T-cell (primary cell): ENCODE measurements around the gene TP63. TPM values are rescaled to one million over a fixed set of nuclear protein-coding genes. Genes with fewer than 3 reads are reported as not detected.

Source experiments
- ATAC-seq, 4 experiments: fragments of 200-7000 bp in 3 of 4; fragments of 150-1000 bp in 1 of 4; cut with Tn5 transposase; replicated peaks in 1 of 4; 1 replicate in 3 of 4; 2 replicates in 1 of 4; pipeline ENCODE4 v1.10.0; 2021; ENCODE audit warnings: moderate library complexity in 3 of 4, mild to moderate bottlenecking in 2 of 4, moderate number of reproducible peaks in 1 of 4
- CTCF ChIA-PET, 2 donors: fragments of 300-600 bp; sonication (Branson Sonifier 250); formaldehyde crosslinking; loops; one replicate each; lab custom pipeline; 2022; ENCODE audit warnings: antibody characterized with exemption in 2 of 2; lab: Charles Lee
- POLR2A ChIA-PET, 2 donors: fragments of 300-600 bp; sonication (Branson Sonifier 250); formaldehyde crosslinking; loops; one replicate each; lab custom pipeline; 2022; ENCODE audit warnings: antibody characterized with exemption in 2 of 2; lab: Charles Lee
- DNase-seq, 35 experiments: peaks; one replicate each; pipeline versions ENCODE4 v3.0.0 to v3.0.0-alpha.2; 2013 to 2023
- H3K27ac ChIP-seq: one replicate; pipeline ENCODE4 v1.5.1; 2013; ENCODE audit warnings: low read length
- H3K27me3 ChIP-seq, 2 experiments: replicated peaks in 1 of 2; 1 replicate in 1 of 2; 2 replicates in 1 of 2; pipeline versions ENCODE4 v1.6.1 to v1.7.0; 2013; ENCODE audit warnings: low read length in 1 of 2, mixed read lengths in 1 of 2; ENCODE audit not compliant: control insufficient read depth in 2 of 2, insufficient read depth in 2 of 2; ENCODE audit errors: extremely low read depth in 1 of 2
- H3K36me3 ChIP-seq, 2 donors: 1 replicate in 1 of 2; 2 replicates in 1 of 2; pipeline versions ENCODE4 v1.6.1 to v1.7.0; 2013; ENCODE audit warnings: low read length in 1 of 2; ENCODE audit not compliant: control insufficient read depth in 2 of 2, insufficient read depth in 1 of 2; ENCODE audit errors: extremely low read depth in 1 of 2
- H3K4me1 ChIP-seq, 2 experiments: 1 replicate in 1 of 2; 2 replicates in 1 of 2; pipeline versions ENCODE4 v1.6.1 to v1.7.0; 2013; ENCODE audit warnings: low read length in 2 of 2, mixed read lengths in 1 of 2; ENCODE audit not compliant: insufficient read depth in 2 of 2, control insufficient read depth in 1 of 2; ENCODE audit errors: extremely low read depth in 1 of 2
- H3K4me3 ChIP-seq, 2 donors: 1 replicate in 1 of 2; 2 replicates in 1 of 2; pipeline versions ENCODE4 v1.5.1 to v1.7.0; 2013; ENCODE audit warnings: mild to moderate bottlenecking in 2 of 2, low read length in 1 of 2, moderate library complexity in 1 of 2; ENCODE audit not compliant: control insufficient read depth in 1 of 2; ENCODE audit errors: extremely low read depth in 1 of 2
- H3K9me3 ChIP-seq: 2 replicates; pipeline ENCODE4 v1.7.0; 2013
- H3K27ac Mint-ChIP-seq, 2 donors: one replicate each; pipeline ENCODE4 v1.8.0; 2020 to 2021; ENCODE audit warnings: mild to moderate bottlenecking in 2 of 2, mixed read lengths in 2 of 2
- H3K27me3 Mint-ChIP-seq, 2 donors: one replicate each; pipeline ENCODE4 v1.8.0; 2021 to 2022; ENCODE audit warnings: mixed read lengths in 2 of 2
- H3K36me3 Mint-ChIP-seq: one replicate; pipeline ENCODE4 v1.8.0; 2021; ENCODE audit warnings: mixed read lengths
- H3K4me1 Mint-ChIP-seq, 3 donors: one replicate each; pipeline ENCODE4 v1.8.0; 2020 to 2022; ENCODE audit warnings: mixed read lengths in 3 of 3, mild to moderate bottlenecking in 1 of 3
- H3K4me3 Mint-ChIP-seq, 3 donors: one replicate each; pipeline ENCODE4 v1.8.0; 2020 to 2022; ENCODE audit warnings: mild to moderate bottlenecking in 3 of 3, mixed read lengths in 3 of 3, moderate library complexity in 3 of 3
- H3K9me3 Mint-ChIP-seq, 3 donors: one replicate each; pipeline ENCODE4 v1.8.0; 2020 to 2022; ENCODE audit warnings: mixed read lengths in 3 of 3
- WGBS: methylation state at CpG from one replicate; pipeline ENCODE4 v1.1.5; 2013; ENCODE audit warnings: missing lambda C conversion rate; ENCODE audit not compliant: insufficient coverage; 5-methylcytosine and 5-hydroxymethylcytosine counted together
- total RNA-seq, 35 experiments: library from RNA in 6 of 35; stranded (reverse) in 6 of 35; fragments of 120-200 nt in 1 of 35; gene quantifications; one replicate each; pipeline versions ENCODE4 v1.2.1 to v1.2.4 and lab custom pipeline; 2013 to 2026

The TP63 gene
- total RNA-seq, 5 donors from 2014 or later (not counting 1 experiment from before 2014, with no cell fraction given) = 0.35 to 0.75 (median 0.62) TPM; not detected in 1

DNA sequence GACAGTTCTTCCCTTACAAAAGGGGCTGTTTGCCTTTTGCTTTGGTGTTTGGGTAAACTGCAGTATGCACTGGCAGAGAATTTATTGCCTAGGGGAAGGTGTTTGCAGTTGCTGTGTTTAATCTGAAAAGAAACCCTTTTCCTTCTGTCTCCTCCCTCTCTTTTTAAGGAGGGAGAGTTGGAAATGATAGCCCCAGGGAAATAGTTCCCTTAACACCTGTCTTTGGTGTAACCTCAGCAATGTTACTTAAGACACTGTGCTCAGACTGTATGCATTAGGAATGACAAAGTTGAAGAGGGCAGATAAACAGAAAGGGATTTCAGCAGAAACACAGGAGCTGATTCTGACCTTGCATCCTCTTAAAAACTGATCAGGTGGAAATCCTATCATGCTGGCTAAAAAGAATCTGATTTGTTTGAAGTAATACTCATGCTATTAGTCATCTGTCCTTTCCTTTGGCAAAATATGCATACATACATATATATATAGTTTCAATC, 125.4 kb downstream of the TP63 start:
- Histone ChIP-seq H3K4me1 (no peaks in the 10 kb centered on the region), H3K9me3 (no peaks in the 10 kb centered on the region), H3K36me3 (no peaks in the 10 kb centered on the region), H3K27me3 (peaks cover 0 to 2% of the 10 kb centered on the region in 2 experiments), H3K4me3 (no peak overlapping the region), H3K27ac (no peak overlapping the region)
- Mint-ChIP-seq H3K27ac (no peak overlapping the region), H3K9me3 (peaks cover 0 to 3% (median 0%) of the 10 kb centered on the region in 3 donors), H3K4me3 (no peak overlapping the region), H3K36me3 (no peaks in the 10 kb centered on the region), H3K4me1 (no peaks in the 10 kb centered on the region), H3K27me3 (peaks cover 0 to 5% of the 10 kb centered on the region in 2 donors)
- CTCF ChIA-PET = no interaction called here
- POLR2A ChIA-PET = no interaction called here
- ATAC-seq (no peak), DNase-seq (no peak)

DNA sequence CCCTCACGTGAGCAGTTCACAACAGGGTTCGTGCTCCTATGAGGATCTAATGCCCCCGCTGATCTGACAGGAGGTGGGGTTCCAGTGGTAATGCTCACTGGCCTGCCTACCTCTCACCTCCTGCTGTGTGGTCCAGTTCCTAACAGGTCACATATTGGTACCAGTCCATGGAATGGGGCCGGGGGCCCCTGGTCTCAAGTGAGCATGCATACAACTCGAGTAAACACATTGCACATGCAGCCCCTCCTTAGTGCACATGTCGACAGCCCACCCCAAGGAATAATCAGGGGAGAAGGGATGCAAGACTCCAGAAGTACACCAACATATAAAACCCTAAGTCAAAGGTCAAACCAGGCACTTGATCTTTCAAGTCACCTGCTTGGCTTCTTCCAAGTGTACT, 127.0 kb downstream of the TP63 start:
- no peak for ATAC-seq
- Histone ChIP-seq H3K27ac (no peak overlapping the region), H3K4me3 (no peak overlapping the region), H3K27me3 (peaks cover 0 to 2% of the 10 kb centered on the region in 2 experiments), H3K4me1 (no peaks in the 10 kb centered on the region), H3K36me3 (no peaks in the 10 kb centered on the region), H3K9me3 (no peaks in the 10 kb centered on the region)
- no peak overlapping the region for H3K27ac Mint-ChIP-seq
- H3K9me3 Mint-ChIP-seq = peaks cover 0 to 4% (median 0%) of the 10 kb centered on the region in 3 donors
- ChIA-PET POLR2A (no interaction called here), CTCF (no interaction called here)
- H3K4me3 Mint-ChIP-seq = no peak overlapping the region
- peaks cover 0 to 5% of the 10 kb centered on the region in 2 donors for H3K27me3 Mint-ChIP-seq
- no peaks in the 10 kb centered on the region for H3K36me3 Mint-ChIP-seq
- 94% methylated on average over 4 of the region's 6 CpGs for WGBS
- DNase-seq = no peak
- H3K4me1 Mint-ChIP-seq = no peaks in the 10 kb centered on the region

DNA sequence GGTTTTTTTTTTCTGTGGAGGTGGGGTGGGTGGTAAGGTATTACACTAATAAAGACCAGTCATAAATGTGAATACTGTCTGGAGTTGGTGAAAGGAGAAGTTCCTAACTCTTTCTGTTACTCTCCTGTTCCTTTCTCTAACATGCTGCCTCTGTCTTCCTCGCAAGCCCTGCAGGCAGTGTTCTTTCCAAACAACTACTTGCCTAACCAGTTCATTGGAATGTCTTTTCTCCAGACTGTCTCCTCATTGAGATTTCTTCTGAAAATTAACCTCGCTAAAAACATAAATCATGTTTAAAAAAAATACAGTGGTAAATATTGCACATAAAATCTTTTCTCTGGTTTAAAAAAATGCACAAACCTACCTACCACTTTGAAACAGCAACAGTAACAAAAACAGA, 135.2 kb downstream of the TP63 start:
- no peaks in the 10 kb centered on the region for H3K27me3 ChIP-seq
- Mint-ChIP-seq H3K4me3 (no peak overlapping the region), H3K9me3 (peaks cover 0 to 3% (median 0%) of the 10 kb centered on the region in 3 donors), H3K36me3 (no peaks in the 10 kb centered on the region), H3K27me3 (peaks cover 0 to 5% of the 10 kb centered on the region in 2 donors), H3K4me1 (no peaks in the 10 kb centered on the region), H3K27ac (no peak overlapping the region)
- H3K36me3 ChIP-seq = no peaks in the 10 kb centered on the region
- no peaks in the 10 kb centered on the region for H3K4me1 ChIP-seq
- no CpG with 5 or more reads among the region's 2 CpGs for whole genome bisulfite sequencing
- ATAC-seq (no peak), DNase-seq (no peak)
- H3K27ac ChIP-seq = no peak overlapping the region
- ChIA-PET POLR2A (no interaction called here), CTCF (no interaction called here)
- H3K9me3 ChIP-seq = no peaks in the 10 kb centered on the region
- H3K4me3 ChIP-seq = no peak overlapping the region

DNA sequence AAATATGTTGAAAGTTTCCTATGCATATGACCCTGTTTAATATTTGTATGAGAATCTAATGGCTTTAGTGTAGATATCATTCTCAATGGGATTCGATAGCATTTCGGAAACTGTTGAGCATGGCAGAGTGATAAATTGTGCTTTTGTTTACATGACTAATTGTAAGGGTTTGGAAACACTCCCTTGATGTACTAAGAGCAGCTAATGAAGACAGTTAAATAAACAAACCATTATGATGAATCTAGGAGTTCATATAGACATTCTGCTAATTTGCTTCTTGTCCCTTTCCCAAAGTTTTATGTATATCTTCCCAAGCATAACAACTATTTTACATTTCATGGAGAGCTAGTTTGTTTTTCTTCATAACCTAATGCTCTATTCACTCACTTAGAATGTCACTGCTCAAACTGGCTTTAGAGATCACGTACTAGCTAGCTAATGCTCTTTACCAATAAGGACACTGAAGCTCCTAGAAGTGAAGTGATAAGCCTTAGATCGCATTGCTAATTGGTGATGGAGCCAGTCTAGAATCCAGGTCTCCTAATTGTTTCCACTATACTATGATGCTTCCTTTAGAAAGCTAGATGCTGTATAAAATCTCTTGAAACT, 140.8 kb downstream of the TP63 start:
- Histone ChIP-seq H3K27ac (no peak overlapping the region), H3K4me3 (no peak overlapping the region), H3K4me1 (no peaks in the 10 kb centered on the region), H3K27me3 (no peaks in the 10 kb centered on the region), H3K36me3 (no peaks in the 10 kb centered on the region), H3K9me3 (no peaks in the 10 kb centered on the region)
- ChIA-PET CTCF (no interaction called here), POLR2A (no interaction called here)
- H3K27me3 Mint-ChIP-seq = peaks cover 0 to 3% of the 10 kb centered on the region in 2 donors
- no peak overlapping the region for H3K4me3 Mint-ChIP-seq
- H3K36me3 Mint-ChIP-seq = no peaks in the 10 kb centered on the region
- ATAC-seq = no peak
- no peaks in the 10 kb centered on the region for H3K4me1 Mint-ChIP-seq
- H3K27ac Mint-ChIP-seq = no peak overlapping the region
- no peaks in the 10 kb centered on the region for H3K9me3 Mint-ChIP-seq
- no CpG with 5 or more reads among the region's 4 CpGs for WGBS
- no peak for DNase-seq

DNA sequence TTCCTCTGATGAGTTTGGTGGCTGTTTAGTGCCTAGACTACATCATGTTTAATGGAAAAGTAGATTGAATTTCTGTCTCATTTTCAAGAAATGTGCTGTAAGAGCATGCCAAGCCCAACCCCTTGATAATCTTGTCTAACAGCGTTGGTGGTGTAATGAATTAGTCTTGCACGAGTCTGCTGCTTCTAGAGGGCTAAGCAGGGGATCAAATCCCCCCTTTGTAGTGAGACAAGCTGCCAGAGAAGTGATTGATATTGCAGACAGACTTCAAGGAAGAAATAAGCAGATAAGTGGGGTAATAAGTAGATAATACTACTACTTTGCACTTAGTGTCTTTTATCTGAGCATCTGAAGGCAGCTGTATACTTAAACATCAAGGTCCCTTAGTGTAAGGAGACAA, 141.4 kb downstream of the TP63 start:
- no peak overlapping the region for H3K27ac ChIP-seq
- no peaks in the 10 kb centered on the region for H3K4me1 ChIP-seq
- DNase-seq (no peak), ATAC-seq (no peak)
- Mint-ChIP-seq H3K27me3 (peaks cover 0 to under 1% of the 10 kb centered on the region in 2 donors), H3K9me3 (no peaks in the 10 kb centered on the region), H3K4me1 (no peaks in the 10 kb centered on the region), H3K27ac (no peak overlapping the region), H3K4me3 (no peak overlapping the region), H3K36me3 (no peaks in the 10 kb centered on the region)
- POLR2A ChIA-PET = no interaction called here
- no peaks in the 10 kb centered on the region for H3K9me3 ChIP-seq
- WGBS = 100% methylated on average over 1 of the region's 2 CpGs
- no peaks in the 10 kb centered on the region for H3K27me3 ChIP-seq
- no peaks in the 10 kb centered on the region for H3K36me3 ChIP-seq
- CTCF ChIA-PET = interaction anchor here in 1 of 2 donors (0.6 kb wide), 1 partner anchor 53 kb away, joined by 3 read pairs; no protein-coding TSS in a partner anchor
- no peak overlapping the region for H3K4me3 ChIP-seq

DNA sequence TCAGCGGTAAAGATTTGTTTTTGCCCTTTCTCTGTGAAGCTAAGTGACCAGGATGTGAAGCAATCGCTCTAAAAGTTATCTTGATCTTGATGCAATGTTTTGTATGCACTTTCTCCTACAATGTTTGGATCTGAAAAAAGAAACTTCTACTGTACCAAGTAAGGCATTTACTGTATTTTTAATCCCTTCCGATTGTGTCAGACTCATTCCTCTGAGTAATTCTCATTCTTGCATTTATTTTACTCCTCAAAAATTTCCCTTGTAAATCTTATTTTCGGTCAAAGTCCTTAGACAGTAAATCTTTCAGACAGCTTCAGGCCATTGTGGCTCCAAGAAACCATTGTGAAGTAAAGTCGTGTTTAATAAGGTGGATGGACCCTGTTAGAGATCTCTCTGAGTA, 141.9 kb downstream of the TP63 start:
- WGBS = 100% methylated on average over 1 of the region's 5 CpGs
- no peak overlapping the region for H3K27ac ChIP-seq
- no peaks in the 10 kb centered on the region for H3K27me3 Mint-ChIP-seq
- H3K4me3 ChIP-seq = no peak overlapping the region
- ChIA-PET CTCF (interaction anchor here in 1 of 2 donors (0.6 kb wide), 1 partner anchor 52 kb away, joined by 3 read pairs; no protein-coding TSS in a partner anchor), POLR2A (no interaction called here)
- no peaks in the 10 kb centered on the region for H3K9me3 Mint-ChIP-seq
- H3K27ac Mint-ChIP-seq = no peak overlapping the region
- H3K4me1 Mint-ChIP-seq = no peaks in the 10 kb centered on the region
- no peaks in the 10 kb centered on the region for H3K27me3 ChIP-seq
- no peaks in the 10 kb centered on the region for H3K9me3 ChIP-seq
- no peaks in the 10 kb centered on the region for H3K36me3 ChIP-seq
- DNase-seq = no peak
- H3K4me1 ChIP-seq = no peaks in the 10 kb centered on the region
- no peak overlapping the region for H3K4me3 Mint-ChIP-seq
- no peaks in the 10 kb centered on the region for H3K36me3 Mint-ChIP-seq
- ATAC-seq = no peak
